GM23338 (cell line): ENCODE results near the gene CEP72.

ENCODE experiments used
- CREB1 ChIP-seq: fragments of 250-450 bp; sonication (Bioruptor Pico); IDR thresholded peaks from 2 replicates; pipeline ENCODE4 v1.5.0; 2020; ENCODE audit warnings: low read depth, mild to moderate bottlenecking, moderate library complexity
- CTCF ChIP-seq, 2 experiments: fragments of 200-600 bp in 1 of 2; sonication (generic) in 1 of 2; conservative IDR thresholded peaks; 2 replicates each; pipeline versions ENCODE4 v1.5.1 to v1.6.1; 2016 to 2017; ENCODE audit warnings: antibody characterized with exemption in 2 of 2, low read depth in 2 of 2, mild to moderate bottlenecking in 2 of 2, moderate library complexity in 1 of 2
- EZH2 ChIP-seq: fragments of 200-600 bp; sonication (generic); IDR thresholded peaks from one replicate; pipeline ENCODE4 v1.8.0; 2017; ENCODE audit warnings: antibody characterized with exemption, mild to moderate bottlenecking, low read depth; ENCODE audit not compliant: unreplicated experiment
- JUNB ChIP-seq: IDR thresholded peaks from one replicate; pipeline ENCODE4 v1.6.1; 2016; ENCODE audit warnings: antibody characterized with exemption; ENCODE audit not compliant: unreplicated experiment
- NANOG ChIP-seq: IDR thresholded peaks from 2 replicates; pipeline ENCODE4 v1.6.1; 2016; ENCODE audit warnings: antibody characterized with exemption, borderline replicate concordance
- POLR2AphosphoS5 ChIP-seq: IDR thresholded peaks from 2 replicates; pipeline ENCODE4 v1.6.1; 2016; ENCODE audit warnings: antibody characterized with exemption, low read depth
- REST ChIP-seq: IDR thresholded peaks from one replicate; pipeline ENCODE4 v1.6.1; 2018; ENCODE audit warnings: antibody characterized with exemption; ENCODE audit not compliant: unreplicated experiment

DNA sequence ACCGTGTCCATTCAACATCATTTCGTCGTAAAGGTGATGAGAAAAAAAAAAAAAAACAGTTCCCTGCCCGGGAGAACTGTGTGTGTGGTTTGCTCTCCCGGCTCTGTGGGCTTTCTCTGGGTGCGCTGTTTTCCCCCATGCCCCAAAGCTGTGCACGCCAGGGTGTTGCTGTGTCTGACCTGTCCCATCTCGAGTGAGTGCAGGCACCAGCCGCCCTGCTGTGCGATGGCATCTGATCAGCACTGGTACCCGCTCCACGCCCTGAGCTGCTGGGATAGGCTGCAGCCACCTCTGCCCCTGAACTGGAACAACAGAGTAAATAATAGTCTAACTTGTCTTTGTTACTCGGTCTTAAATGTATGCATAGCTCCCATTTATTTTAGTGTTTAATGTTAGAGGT, 33.3 kb downstream of the CEP72 start:
- no peak for TF ChIP-seq CTCF (conservative IDR thresholded peaks at IDR 0.05; ENCODE audit: low read depth in 2 of 2)
- no peak for TF ChIP-seq POLR2AphosphoS5
- TF ChIP-seq JUNB: no peak
- no peak for TF ChIP-seq REST
- TF ChIP-seq EZH2: no peak
- no peak for TF ChIP-seq NANOG
- no peak for TF ChIP-seq CREB1 (CRISPR knock-in tag)
